Testis (tissue), 2 donors: ENCODE results near the gene TMEM171.

Source experiments
- CTCF ChIP-seq, 3 experiments: fragments of 450-650 bp in 2 of 3; fragments of 200-600 bp in 1 of 3; sonication (generic) in 1 of 3; IDR thresholded peaks; one replicate each; pipeline ENCODE4 v1.5.1; 2016 to 2019; ENCODE audit warnings: antibody characterized with exemption in 3 of 3, mild to moderate bottlenecking in 2 of 3, moderate library complexity in 1 of 3
- POLR2A ChIP-seq: fragments of 450-650 bp; IDR thresholded peaks from one replicate; pipeline ENCODE4 v1.6.1; 2017; ENCODE audit warnings: antibody characterized with exemption, mild to moderate bottlenecking, moderate library complexity

- TF ChIP-seq CTCF (IDR thresholded peaks at IDR 0.05) (no peak), POLR2A (no peak)
Measured at GRCh38 chr5:73122875-73123810, 2.8 kb downstream of the TMEM171 start.
